Suprapubic skin (tissue), 4 donors: Measurements from ENCODE around the gene SMARCC2. TPM values are rescaled to one million over a fixed set of nuclear protein-coding genes. Genes with fewer than 3 reads are reported as not detected.
A peak's percentile ranks its signal among the peaks of the same experiment; 100 is the strongest.

ENCODE experiments used
- DNase-seq, 2 donors: peaks; one replicate each; pipeline ENCODE4 v3.0.0-alpha.2; 2019; ENCODE audit warnings: low spot score in 2 of 2
- H3K27ac ChIP-seq: fragments of 200-600 bp; sonication (generic); one replicate; pipeline ENCODE4 v1.5.1; 2019
- H3K27me3 ChIP-seq: fragments of 200-600 bp; sonication (generic); one replicate; pipeline ENCODE4 v1.5.1; 2019
- H3K36me3 ChIP-seq: fragments of 200-600 bp; sonication (generic); one replicate; pipeline ENCODE4 v1.5.1; 2019
- H3K4me1 ChIP-seq: fragments of 200-600 bp; sonication (generic); one replicate; pipeline ENCODE4 v1.5.1; 2019
- H3K4me3 ChIP-seq: fragments of 200-600 bp; sonication (generic); one replicate; pipeline ENCODE4 v1.5.1; 2019; ENCODE audit warnings: mild to moderate bottlenecking
- H3K9me3 ChIP-seq: fragments of 200-600 bp; sonication (generic); one replicate; pipeline ENCODE4 v1.5.1; 2019
- EP300 ChIP-seq: sonication (generic); formaldehyde crosslinking; IDR thresholded peaks from one replicate; pipeline ENCODE4 v1.6.1; 2017; ENCODE audit warnings: antibody characterized with exemption
- POLR2A ChIP-seq, 2 donors: fragments of 450-650 bp; IDR thresholded peaks; one replicate each; pipeline ENCODE4 v1.6.1; 2017; ENCODE audit warnings: antibody characterized with exemption in 2 of 2, mild to moderate bottlenecking in 2 of 2, moderate library complexity in 2 of 2
- POLR2AphosphoS5 ChIP-seq, 3 donors: sonication (generic); formaldehyde crosslinking; IDR thresholded peaks; one replicate each; pipeline ENCODE4 v1.6.1; 2017; ENCODE audit warnings: antibody characterized with exemption in 3 of 3
- WGBS: methylation state at CpG from one replicate; pipeline ENCODE4 v1.1.5; 2018; 5-methylcytosine and 5-hydroxymethylcytosine counted together
- total RNA-seq, 4 donors: library from RNA; depleted of rRNA; stranded (reverse); fragments of >200 nt; gene quantifications; one replicate each; pipeline ENCODE4 v1.1.0, GENCODE V29; 2016
- TF ChIP-seq, protein P1 (sequence below), 2 donors: fragments of 200-600 bp in 1 of 2; fragments of 450-650 bp in 1 of 2; sonication (generic) in 1 of 2; IDR thresholded peaks; one replicate each; pipeline ENCODE4 v1.5.1; 2016 to 2019; ENCODE audit warnings: antibody characterized with exemption in 2 of 2, mild to moderate bottlenecking in 1 of 2, moderate library complexity in 1 of 2

The SMARCC2 gene
- total RNA-seq, 4 donors from 2014 or later, result 53.6 to 137 (median 85.9) TPM

DNA sequence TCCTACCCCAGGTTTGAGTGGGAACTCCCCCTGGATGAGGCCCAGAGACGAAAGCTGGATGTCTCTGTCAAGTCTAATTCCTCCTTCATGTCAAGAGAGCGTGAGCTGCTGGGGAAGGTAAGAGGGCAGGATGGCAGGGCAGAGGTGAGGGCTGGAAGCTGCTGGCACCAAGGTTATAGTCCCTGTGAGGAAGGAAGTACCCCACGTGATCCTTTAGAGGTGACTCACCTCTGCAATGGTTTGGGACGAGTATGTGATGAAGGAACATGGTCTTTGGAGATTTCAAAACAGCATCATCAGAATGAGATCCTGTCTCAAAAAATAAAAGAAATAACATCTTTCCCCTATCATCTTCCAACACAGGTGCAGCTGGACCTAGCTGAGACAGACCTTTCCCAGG, 46.1 kb downstream of the SMARCC2 start:
- peak overlapping the region; percentile 32 for H3K27ac ChIP-seq
- H3K36me3 ChIP-seq, result peaks cover 69% of the 10 kb centered on the region
- 57% methylated on average over 4 of the region's 4 CpGs for WGBS

DNA sequence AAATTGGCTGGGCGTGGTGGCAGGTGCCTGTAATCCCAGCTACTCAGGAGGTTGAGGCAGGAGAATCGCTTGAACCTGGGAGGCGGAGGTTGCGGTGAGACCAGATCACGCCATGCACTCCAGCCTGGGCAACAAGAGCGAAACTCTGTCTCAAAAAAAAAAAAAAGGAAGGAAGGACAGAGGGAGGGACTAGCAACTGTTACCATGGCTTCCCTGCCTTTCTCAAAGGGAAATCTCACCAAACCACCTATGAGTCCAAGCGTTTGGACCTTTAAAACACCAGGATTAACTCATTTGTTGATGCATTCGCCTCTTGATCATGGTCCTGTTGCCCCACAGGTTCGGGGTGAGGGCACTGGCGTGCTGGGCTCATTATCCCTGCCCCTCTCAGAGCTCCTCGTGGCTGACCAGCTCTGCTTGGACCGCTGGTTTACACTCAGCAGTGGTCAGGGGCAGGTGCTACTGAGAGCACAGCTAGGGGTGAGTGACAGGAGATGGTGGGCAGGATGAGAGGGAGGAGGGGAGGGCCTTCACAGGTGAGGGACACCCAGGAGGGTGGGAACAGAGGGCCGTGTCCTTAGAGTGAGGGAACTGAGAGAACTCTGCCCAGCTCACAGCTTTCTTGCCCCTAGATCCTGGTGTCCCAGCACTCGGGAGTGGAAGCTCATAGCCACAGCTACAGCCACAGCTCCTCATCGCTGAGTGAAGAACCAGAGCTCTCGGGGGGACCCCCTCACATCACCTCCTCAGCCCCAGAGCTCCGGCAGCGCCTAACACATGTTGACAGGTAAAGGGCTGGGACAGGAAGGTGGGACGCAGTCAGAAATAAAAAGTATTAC, 47.1 kb downstream of the SMARCC2 start:
- TF ChIP-seq EP300 (no peak), POLR2A (IDR thresholded peaks at IDR 0.05) (no peak), POLR2AphosphoS5 (IDR thresholded peaks at IDR 0.05) (no peak)
- TF ChIP-seq, protein P1, sequence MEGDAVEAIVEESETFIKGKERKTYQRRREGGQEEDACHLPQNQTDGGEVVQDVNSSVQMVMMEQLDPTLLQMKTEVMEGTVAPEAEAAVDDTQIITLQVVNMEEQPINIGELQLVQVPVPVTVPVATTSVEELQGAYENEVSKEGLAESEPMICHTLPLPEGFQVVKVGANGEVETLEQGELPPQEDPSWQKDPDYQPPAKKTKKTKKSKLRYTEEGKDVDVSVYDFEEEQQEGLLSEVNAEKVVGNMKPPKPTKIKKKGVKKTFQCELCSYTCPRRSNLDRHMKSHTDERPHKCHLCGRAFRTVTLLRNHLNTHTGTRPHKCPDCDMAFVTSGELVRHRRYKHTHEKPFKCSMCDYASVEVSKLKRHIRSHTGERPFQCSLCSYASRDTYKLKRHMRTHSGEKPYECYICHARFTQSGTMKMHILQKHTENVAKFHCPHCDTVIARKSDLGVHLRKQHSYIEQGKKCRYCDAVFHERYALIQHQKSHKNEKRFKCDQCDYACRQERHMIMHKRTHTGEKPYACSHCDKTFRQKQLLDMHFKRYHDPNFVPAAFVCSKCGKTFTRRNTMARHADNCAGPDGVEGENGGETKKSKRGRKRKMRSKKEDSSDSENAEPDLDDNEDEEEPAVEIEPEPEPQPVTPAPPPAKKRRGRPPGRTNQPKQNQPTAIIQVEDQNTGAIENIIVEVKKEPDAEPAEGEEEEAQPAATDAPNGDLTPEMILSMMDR (IDR thresholded peaks at IDR 0.05), result no peak
- Histone ChIP-seq H3K4me3 (no peak overlapping the region), H3K4me1 (peaks cover 8% of the 10 kb centered on the region), H3K27me3 (no peaks in the 10 kb centered on the region), H3K36me3 (peaks cover 80% of the 10 kb centered on the region), H3K9me3 (no peaks in the 10 kb centered on the region), H3K27ac (no peak overlapping the region)
- DNase-seq, result no peak
- WGBS, result 91% methylated on average over 19 of the region's 19 CpGs

More for the DNA sequence above, 46.1 kb downstream of the SMARCC2 start:
- Histone ChIP-seq H3K4me3 (no peak overlapping the region), H3K4me1 (peaks cover 10% of the 10 kb centered on the region), H3K27me3 (no peaks in the 10 kb centered on the region), H3K9me3 (no peaks in the 10 kb centered on the region)
- no peak for DNase-seq
- TF ChIP-seq POLR2A (IDR thresholded peaks at IDR 0.05), result no peak
- TF ChIP-seq POLR2AphosphoS5 (IDR thresholded peaks at IDR 0.05), result no peak
- TF ChIP-seq, protein P1 (IDR thresholded peaks at IDR 0.05), result no peak
- TF ChIP-seq EP300, result no peak

DNA sequence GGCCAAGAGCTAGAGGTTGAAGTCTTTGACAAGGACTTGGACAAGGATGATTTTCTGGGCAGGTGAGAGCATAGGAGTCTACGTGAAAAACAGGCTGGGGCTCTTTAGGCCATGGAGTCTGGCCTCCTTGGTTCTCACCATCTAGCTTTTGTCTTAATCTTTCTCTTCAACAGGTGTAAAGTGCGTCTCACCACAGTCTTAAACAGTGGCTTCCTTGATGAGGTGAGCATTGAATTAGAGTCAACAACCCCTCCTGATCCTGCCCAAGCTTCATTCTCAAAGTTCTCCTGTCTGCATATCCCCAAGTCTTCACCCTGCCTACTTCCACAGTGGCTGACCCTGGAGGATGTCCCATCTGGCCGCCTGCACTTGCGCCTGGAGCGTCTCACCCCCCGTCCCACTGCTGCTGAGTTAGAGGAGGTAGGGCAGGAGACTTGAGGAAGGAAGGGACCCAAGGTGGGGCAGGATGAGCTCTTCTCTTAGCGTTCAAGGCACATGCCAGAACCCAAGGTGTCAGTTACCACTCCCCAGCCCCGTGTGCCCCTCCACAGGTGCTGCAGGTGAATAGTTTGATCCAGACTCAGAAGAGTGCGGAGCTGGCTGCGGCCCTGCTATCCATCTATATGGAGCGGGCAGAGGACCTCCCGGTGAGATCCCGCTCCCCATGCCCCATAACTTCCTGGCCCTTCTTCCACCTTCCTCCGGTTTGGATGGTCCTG, 51.3 kb downstream of the SMARCC2 start:
- WGBS, result 94% methylated on average over 14 of the region's 14 CpGs
- H3K36me3 ChIP-seq, result peaks cover 99% of the 10 kb centered on the region

DNA sequence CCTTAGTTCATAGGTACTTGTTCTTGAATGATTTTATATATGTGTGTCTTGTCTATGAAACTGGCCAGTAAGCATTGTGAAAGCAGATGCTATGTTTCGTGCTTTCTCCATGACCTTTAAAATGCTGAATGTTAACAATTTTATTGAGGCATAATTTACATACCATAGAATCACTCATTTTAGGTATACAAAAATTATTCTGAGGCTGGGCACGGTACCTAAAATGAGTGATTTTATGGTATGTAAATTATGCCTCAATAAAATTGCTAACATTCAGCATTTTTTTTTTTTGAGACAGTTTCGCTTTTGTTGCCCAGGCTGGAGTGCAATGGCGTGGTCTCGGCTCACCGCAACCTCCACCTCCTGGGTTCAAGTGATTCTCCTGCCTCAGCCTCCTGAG, 54.4 kb downstream of the SMARCC2 start:
- TF ChIP-seq POLR2A (IDR thresholded peaks at IDR 0.05) (no peak), EP300 (no peak), POLR2AphosphoS5 (IDR thresholded peaks at IDR 0.05) (no peak)
- TF ChIP-seq, protein P1 (IDR thresholded peaks at IDR 0.05), result no peak
- 97% methylated on average over 6 of the region's 6 CpGs for WGBS

More for the DNA sequence above, 51.3 kb downstream of the SMARCC2 start:
- Histone ChIP-seq H3K27ac (no peak overlapping the region), H3K9me3 (no peaks in the 10 kb centered on the region), H3K4me1 (no peaks in the 10 kb centered on the region), H3K27me3 (no peaks in the 10 kb centered on the region), H3K4me3 (no peak overlapping the region)
- no peak for DNase-seq
- TF ChIP-seq POLR2A (IDR thresholded peaks at IDR 0.05) (no peak), EP300 (no peak), POLR2AphosphoS5 (IDR thresholded peaks at IDR 0.05) (no peak)
- TF ChIP-seq, protein P1 (IDR thresholded peaks at IDR 0.05), result no peak

DNA sequence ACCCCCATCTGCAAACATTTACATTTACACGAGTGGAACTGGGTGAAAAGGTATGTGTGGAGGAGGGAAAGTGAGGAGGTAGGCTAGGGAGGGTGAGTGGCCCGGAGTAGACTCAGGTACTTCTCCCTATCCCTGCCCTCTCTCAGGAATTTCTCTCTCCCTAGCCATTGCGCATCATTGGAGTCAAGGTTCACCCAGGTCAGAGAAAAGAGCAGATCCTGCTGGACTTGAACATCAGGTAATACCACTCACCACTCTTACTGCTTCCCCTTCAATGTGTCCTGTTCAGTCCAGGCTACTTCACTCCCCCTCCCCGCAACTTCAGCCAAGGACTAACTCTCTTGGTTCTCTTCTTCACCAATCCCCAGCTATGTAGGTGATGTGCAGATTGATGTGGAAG, 58.4 kb downstream of the SMARCC2 start:
- Histone ChIP-seq H3K4me1 (peaks cover 28% of the 10 kb centered on the region), H3K36me3 (peaks cover 55% of the 10 kb centered on the region), H3K27me3 (no peaks in the 10 kb centered on the region), H3K4me3 (no peak overlapping the region), H3K9me3 (no peaks in the 10 kb centered on the region), H3K27ac (no peak overlapping the region)
- no peak for DNase-seq
- WGBS, result 80% methylated on average over 4 of the region's 4 CpGs
- TF ChIP-seq POLR2AphosphoS5 (IDR thresholded peaks at IDR 0.05), result no peak
- TF ChIP-seq EP300, result no peak
- TF ChIP-seq, protein P1 (IDR thresholded peaks at IDR 0.05), result no peak
- TF ChIP-seq POLR2A (IDR thresholded peaks at IDR 0.05), result no peak

More for the DNA sequence above, 54.4 kb downstream of the SMARCC2 start:
- DNase-seq, result no peak
- H3K27ac ChIP-seq, result no peak overlapping the region
- no peaks in the 10 kb centered on the region for H3K27me3 ChIP-seq
- no peak overlapping the region for H3K4me3 ChIP-seq
- no peaks in the 10 kb centered on the region for H3K9me3 ChIP-seq
- peaks cover 95% of the 10 kb centered on the region for H3K36me3 ChIP-seq
- peaks cover 3% of the 10 kb centered on the region for H3K4me1 ChIP-seq
